ENCODE data around the gene TSPAN17. TPM values are rescaled to one million over a fixed set of nuclear protein-coding genes. Genes with fewer than 3 reads are reported as not detected.

Gene TSPAN17
- total RNA-seq, 1 experiment from 2014 or later: 50.1 TPM

DNA sequence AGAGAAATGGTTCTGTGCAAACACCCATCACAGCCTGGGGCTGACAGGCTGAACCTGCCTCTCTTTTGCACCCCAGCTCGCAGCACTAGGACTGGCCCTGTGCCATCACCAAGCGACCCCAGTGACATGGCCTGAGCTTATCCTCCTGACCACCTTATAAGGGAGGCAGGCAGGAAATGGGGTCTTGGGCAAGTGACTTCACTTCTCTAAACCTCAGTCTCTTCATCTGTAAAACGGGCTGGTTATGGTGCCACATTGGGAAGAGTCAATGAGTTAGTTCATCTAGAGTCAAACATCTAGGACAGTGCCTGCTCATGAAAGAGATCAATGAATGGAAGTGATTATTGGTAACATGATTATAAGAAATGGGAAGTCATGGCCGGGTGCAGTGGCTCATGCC is 23.1 kb upstream of the TSPAN17 start:
- no TSS peak for BruUV-seq (replicated peaks)
- H4K20me1 ChIP-seq (ENCODE audit: insufficient read depth): no peaks in the 10 kb centered on the region
- ChIA-PET CTCF (no interaction called here), POLR2A (no interaction called here), RAD21 (ENCODE audit: low non-redundant PET in 1 of 2, low total read pairs in 2 of 2, uncharacterized antibody in 2 of 2, unreplicated experiment in 2 of 2) (no interaction called here)
- intact Hi-C loops (cut with micrococcal nuclease): no loop called here
- no peak overlapping the region for H3K4me2 ChIP-seq (ENCODE audit: low read length)
- no peaks in the 10 kb centered on the region for H3K27me3 ChIP-seq (ENCODE audit: insufficient read depth, low read length)
- no peak overlapping the region for H3K9ac ChIP-seq (ENCODE audit: low read length)
- H3K36me3 ChIP-seq (ENCODE audit: control insufficient read depth in 1 of 2, insufficient read depth in 2 of 2, low read length in 2 of 2): no peaks in the 10 kb centered on the region
- H2AFZ ChIP-seq (ENCODE audit: low read depth, low read length, poor library complexity, severe bottlenecking): no peak overlapping the region
- H3K79me2 ChIP-seq (ENCODE audit: insufficient read depth, low read length): no peaks in the 10 kb centered on the region
- ATAC-seq (no peak), DNase-seq (ENCODE audit: low read depth, low spot score) (no peak)
- no peak overlapping the region for H3K27ac ChIP-seq (ENCODE audit: low read depth, low read length)
- H3K9me2 ChIP-seq (ENCODE audit: insufficient read depth): no peaks in the 10 kb centered on the region
- no peaks in the 10 kb centered on the region for H3K9me3 ChIP-seq (ENCODE audit: control insufficient read depth in 1 of 2, insufficient read depth in 1 of 2, low read depth in 1 of 2, low read length in 2 of 2)
- H3K4me1 ChIP-seq (ENCODE audit: control insufficient read depth in 1 of 2, insufficient read depth in 2 of 2, low read length in 2 of 2): peaks cover 0 to 23% of the 10 kb centered on the region in 2 experiments; a peak in 2 of 4 replicates
- no peak for TF ChIP-seq YY1 (IDR thresholded peaks at IDR 0.05; ENCODE audit: extremely low read depth, insufficient replicate concordance, low read depth, low read length)
- no peak for TF ChIP-seq EZH2 (IDR thresholded peaks at IDR 0.05)
- H3K4me3 ChIP-seq (replicated peaks in 1 of 2; ENCODE audit: low read depth in 1 of 2, low read length in 2 of 2): no peak overlapping the region

GRCh38 chr5:176624938-176625337 is 22.3 kb upstream of the TSPAN17 start:
- no peak overlapping the region for H3K4me2 ChIP-seq (ENCODE audit: low read length)
- no peak for TF ChIP-seq FOSL1 (IDR thresholded peaks at IDR 0.05; ENCODE audit: low read depth)
- TF ChIP-seq RAD21 (IDR thresholded peaks at IDR 0.05; ENCODE audit: low read depth): no peak
- no peak for TF ChIP-seq EGR1 (IDR thresholded peaks at IDR 0.05; ENCODE audit: low read depth)
- no peak for TF ChIP-seq CTCF (IDR thresholded peaks at IDR 0.05 in 2 of 3, conservative IDR thresholded peaks at IDR 0.05 in 1 of 3; ENCODE audit: borderline replicate concordance in 1 of 3, insufficient read depth in 1 of 3, low read depth in 2 of 3, low read length in 2 of 3)
- TF ChIP-seq, protein P1, sequence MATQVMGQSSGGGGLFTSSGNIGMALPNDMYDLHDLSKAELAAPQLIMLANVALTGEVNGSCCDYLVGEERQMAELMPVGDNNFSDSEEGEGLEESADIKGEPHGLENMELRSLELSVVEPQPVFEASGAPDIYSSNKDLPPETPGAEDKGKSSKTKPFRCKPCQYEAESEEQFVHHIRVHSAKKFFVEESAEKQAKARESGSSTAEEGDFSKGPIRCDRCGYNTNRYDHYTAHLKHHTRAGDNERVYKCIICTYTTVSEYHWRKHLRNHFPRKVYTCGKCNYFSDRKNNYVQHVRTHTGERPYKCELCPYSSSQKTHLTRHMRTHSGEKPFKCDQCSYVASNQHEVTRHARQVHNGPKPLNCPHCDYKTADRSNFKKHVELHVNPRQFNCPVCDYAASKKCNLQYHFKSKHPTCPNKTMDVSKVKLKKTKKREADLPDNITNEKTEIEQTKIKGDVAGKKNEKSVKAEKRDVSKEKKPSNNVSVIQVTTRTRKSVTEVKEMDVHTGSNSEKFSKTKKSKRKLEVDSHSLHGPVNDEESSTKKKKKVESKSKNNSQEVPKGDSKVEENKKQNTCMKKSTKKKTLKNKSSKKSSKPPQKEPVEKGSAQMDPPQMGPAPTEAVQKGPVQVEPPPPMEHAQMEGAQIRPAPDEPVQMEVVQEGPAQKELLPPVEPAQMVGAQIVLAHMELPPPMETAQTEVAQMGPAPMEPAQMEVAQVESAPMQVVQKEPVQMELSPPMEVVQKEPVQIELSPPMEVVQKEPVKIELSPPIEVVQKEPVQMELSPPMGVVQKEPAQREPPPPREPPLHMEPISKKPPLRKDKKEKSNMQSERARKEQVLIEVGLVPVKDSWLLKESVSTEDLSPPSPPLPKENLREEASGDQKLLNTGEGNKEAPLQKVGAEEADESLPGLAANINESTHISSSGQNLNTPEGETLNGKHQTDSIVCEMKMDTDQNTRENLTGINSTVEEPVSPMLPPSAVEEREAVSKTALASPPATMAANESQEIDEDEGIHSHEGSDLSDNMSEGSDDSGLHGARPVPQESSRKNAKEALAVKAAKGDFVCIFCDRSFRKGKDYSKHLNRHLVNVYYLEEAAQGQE (IDR thresholded peaks at IDR 0.05; ENCODE audit: low read depth): no peak
- no peak overlapping the region for H3K4me3 ChIP-seq (replicated peaks in 1 of 2; ENCODE audit: low read depth in 1 of 2, low read length in 2 of 2)

More at GRCh38 chr5:176624938-176625337, 22.3 kb upstream of the TSPAN17 start:
- CTCF ChIA-PET: no interaction called here
- H3K9me2 ChIP-seq (ENCODE audit: insufficient read depth): no peaks in the 10 kb centered on the region
- no TSS peak for BruUV-seq (replicated peaks)
- H4K20me1 ChIP-seq (ENCODE audit: insufficient read depth): no peaks in the 10 kb centered on the region
- DNase-seq (ENCODE audit: low read depth, low spot score): no peak
- intact Hi-C loops (cut with micrococcal nuclease): no loop called here
- no peak overlapping the region for H2AFZ ChIP-seq (ENCODE audit: low read depth, low read length, poor library complexity, severe bottlenecking)
- H3K9ac ChIP-seq (ENCODE audit: low read length): no peak overlapping the region
- no peaks in the 10 kb centered on the region for H3K79me2 ChIP-seq (ENCODE audit: insufficient read depth, low read length)
- POLR2A ChIA-PET: no interaction called here
- H3K9me3 ChIP-seq (ENCODE audit: control insufficient read depth in 1 of 2, insufficient read depth in 1 of 2, low read depth in 1 of 2, low read length in 2 of 2): no peaks in the 10 kb centered on the region
- peaks cover 0 to 18% of the 10 kb centered on the region in 2 experiments; a peak in 2 of 4 replicates for H3K4me1 ChIP-seq (ENCODE audit: control insufficient read depth in 1 of 2, insufficient read depth in 2 of 2, low read length in 2 of 2)
- H3K27ac ChIP-seq (ENCODE audit: low read depth, low read length): no peak overlapping the region
- no peaks in the 10 kb centered on the region for H3K27me3 ChIP-seq (ENCODE audit: insufficient read depth, low read length)
- RAD21 ChIA-PET (ENCODE audit: low non-redundant PET in 1 of 2, low total read pairs in 2 of 2, uncharacterized antibody in 2 of 2, unreplicated experiment in 2 of 2): no interaction called here
- no peaks in the 10 kb centered on the region for H3K36me3 ChIP-seq (ENCODE audit: control insufficient read depth in 1 of 2, insufficient read depth in 2 of 2, low read length in 2 of 2)
- ATAC-seq: no peak

Measured in HCT116 (cell line).